ENCODE results near the gene MTRF1. TPM values are rescaled to one million over a fixed set of nuclear protein-coding genes. Genes with fewer than 3 reads are reported as not detected.

The MTRF1 gene
- total RNA-seq, 1 donor from 2014 or later, result 8.5 TPM

DNA sequence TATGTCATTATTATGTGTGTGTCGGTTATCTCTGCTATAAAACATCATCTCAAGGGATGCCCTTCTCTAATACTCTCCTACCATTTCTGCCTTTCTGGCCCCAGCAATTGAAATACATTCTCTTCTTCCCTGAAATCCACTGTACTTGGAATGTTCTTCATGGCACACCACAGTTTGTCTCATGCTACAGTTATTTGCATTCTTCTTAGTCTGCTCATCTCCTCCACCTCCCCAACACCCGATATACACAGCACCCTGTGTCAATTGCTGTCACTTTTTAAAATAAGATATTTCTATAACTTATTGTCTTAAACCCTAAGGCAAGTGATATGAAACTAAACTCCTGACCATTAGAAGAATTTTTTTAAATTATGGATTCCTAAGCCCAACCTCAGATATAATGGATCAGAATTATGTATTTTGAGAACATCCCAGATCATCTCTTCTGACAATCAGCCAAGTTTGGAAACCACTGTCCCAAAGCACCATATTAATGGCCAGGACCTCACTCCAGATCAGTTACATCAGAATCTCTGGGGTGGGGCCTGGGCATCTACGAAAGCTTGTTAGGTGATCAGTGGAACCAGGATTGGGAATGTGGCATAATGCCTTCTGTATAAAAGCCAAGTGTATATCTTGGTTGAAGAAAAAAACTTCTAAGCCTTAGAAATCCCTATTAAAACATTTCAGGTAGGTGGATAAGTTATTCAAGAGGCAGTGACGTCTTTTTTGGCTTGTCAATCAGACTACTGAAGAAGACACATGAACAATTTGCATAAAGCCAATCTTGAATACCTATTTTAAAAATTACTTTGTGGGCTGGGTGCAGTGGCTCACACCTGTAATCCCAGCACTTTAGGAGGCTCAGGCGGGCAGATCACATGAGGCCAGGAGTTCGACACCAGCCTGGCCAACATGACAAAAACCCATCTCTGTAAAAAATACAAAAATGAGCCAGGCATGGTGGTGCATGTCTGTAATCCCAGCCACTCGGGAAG is 39.0 kb downstream of the MTRF1 start:
- Histone ChIP-seq H3K27me3 (ENCODE audit: control insufficient read depth, insufficient read depth, low read length) (no peaks in the 10 kb centered on the region), H3K4me3 (ENCODE audit: low read depth, low read length) (no peak overlapping the region), H3K36me3 (ENCODE audit: control insufficient read depth, insufficient read depth, low read length) (no peaks in the 10 kb centered on the region)
- TF ChIP-seq CTCF (IDR thresholded peaks at IDR 0.05; ENCODE audit: insufficient read depth, low read length, poor library complexity, severe bottlenecking), result no peak
- peak; percentile 28 for DNase-seq (ENCODE audit: low read depth)

GRCh38 chr13:41222259-41222852 is 41.0 kb downstream of the MTRF1 start:
- no peaks in the 10 kb centered on the region for H3K27me3 ChIP-seq (ENCODE audit: control insufficient read depth, insufficient read depth, low read length)

DNA sequence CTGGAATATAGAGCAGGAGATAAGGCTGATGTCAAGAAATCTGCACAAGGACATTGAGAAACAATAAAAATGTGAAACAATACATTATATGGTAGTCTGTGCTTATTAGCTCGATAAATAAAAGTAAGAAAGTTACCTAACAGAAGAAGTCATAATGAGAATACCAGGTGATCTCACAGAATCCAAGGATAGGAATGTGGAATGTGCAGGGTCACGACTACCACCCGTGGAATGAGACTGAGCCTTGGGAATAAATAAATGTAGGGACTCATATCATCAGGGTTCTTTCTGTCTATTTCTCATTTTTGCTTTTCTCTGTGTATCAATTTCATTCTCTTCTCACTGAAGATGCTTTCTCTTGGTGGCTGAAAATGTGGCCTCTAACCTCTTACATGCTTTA is 43.0 kb downstream of the MTRF1 start:
- no peak for DNase-seq (ENCODE audit: low read depth)
- Histone ChIP-seq H3K4me3 (ENCODE audit: low read depth, low read length) (no peak overlapping the region), H3K36me3 (ENCODE audit: control insufficient read depth, insufficient read depth, low read length) (no peaks in the 10 kb centered on the region), H3K27me3 (ENCODE audit: control insufficient read depth, insufficient read depth, low read length) (no peaks in the 10 kb centered on the region)
- no peak for TF ChIP-seq CTCF (IDR thresholded peaks at IDR 0.05; ENCODE audit: insufficient read depth, low read length, poor library complexity, severe bottlenecking)

More at GRCh38 chr13:41222259-41222852, 41.0 kb downstream of the MTRF1 start:
- peak; percentile 71 for TF ChIP-seq CTCF (IDR thresholded peaks at IDR 0.05; ENCODE audit: insufficient read depth, low read length, poor library complexity, severe bottlenecking)
- no peaks in the 10 kb centered on the region for H3K36me3 ChIP-seq (ENCODE audit: control insufficient read depth, insufficient read depth, low read length)
- DNase-seq (ENCODE audit: low read depth), result peak; percentile 12
- H3K4me3 ChIP-seq (ENCODE audit: low read depth, low read length), result no peak overlapping the region

DNA sequence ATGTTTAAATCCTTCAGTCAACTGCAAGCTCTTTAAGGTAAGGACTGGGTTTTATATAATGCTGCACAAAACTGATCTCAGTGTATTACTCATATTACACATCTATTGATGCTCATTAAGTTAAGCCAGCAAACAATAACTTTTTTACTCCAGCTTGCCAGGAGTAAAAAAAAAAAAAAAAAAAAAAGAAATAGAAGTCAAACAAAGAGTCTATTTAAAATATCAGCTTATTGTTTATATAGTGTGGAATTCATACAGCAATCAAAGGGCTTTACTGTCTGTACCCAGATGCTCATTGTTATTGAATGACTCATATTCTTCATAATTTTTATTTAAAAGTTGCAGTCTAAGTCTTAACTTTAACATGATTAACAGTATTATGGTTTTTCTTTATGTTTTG is 47.2 kb downstream of the MTRF1 start:
- Histone ChIP-seq H3K27me3 (ENCODE audit: control insufficient read depth, insufficient read depth, low read length) (no peaks in the 10 kb centered on the region), H3K36me3 (ENCODE audit: control insufficient read depth, insufficient read depth, low read length) (no peaks in the 10 kb centered on the region), H3K4me3 (ENCODE audit: low read depth, low read length) (no peak overlapping the region)
- TF ChIP-seq CTCF (IDR thresholded peaks at IDR 0.05; ENCODE audit: insufficient read depth, low read length, poor library complexity, severe bottlenecking), result no peak
- no peak for DNase-seq (ENCODE audit: low read depth)

DNA sequence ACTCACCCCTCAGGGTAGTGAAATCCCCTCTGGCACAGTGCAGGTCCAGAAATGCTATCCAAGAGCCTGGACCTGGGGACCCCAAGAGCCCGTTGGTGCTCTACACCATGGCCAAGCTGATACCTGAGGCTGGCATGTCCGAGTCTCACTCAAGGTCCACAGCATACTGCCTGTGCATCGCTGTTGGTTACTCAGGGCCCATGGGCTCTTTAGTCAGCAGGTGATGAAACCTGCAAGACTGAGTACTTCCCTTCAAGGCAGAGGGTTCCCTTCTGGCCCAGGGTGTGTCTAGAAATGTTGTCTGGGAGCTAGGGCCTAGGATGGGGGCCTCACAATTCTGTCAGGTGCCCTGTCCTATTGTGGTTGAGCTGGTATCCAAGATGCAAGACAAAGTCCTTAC is 49.5 kb downstream of the MTRF1 start:
- no peak for DNase-seq (ENCODE audit: low read depth)
- Histone ChIP-seq H3K27me3 (ENCODE audit: control insufficient read depth, insufficient read depth, low read length) (no peaks in the 10 kb centered on the region), H3K36me3 (ENCODE audit: control insufficient read depth, insufficient read depth, low read length) (no peaks in the 10 kb centered on the region), H3K4me3 (ENCODE audit: low read depth, low read length) (no peak overlapping the region)
- TF ChIP-seq CTCF (IDR thresholded peaks at IDR 0.05; ENCODE audit: insufficient read depth, low read length, poor library complexity, severe bottlenecking), result no peak

Data from kidney epithelial cell (primary cell).